Measurements from ENCODE around the gene HNRNPC. TPM values are rescaled to one million over a fixed set of nuclear protein-coding genes. Genes with fewer than 3 reads are reported as not detected.

Gene HNRNPC
- total and polyA plus RNA-seq, 8 donors, result 118 to 269 (median 184) TPM

DNA sequence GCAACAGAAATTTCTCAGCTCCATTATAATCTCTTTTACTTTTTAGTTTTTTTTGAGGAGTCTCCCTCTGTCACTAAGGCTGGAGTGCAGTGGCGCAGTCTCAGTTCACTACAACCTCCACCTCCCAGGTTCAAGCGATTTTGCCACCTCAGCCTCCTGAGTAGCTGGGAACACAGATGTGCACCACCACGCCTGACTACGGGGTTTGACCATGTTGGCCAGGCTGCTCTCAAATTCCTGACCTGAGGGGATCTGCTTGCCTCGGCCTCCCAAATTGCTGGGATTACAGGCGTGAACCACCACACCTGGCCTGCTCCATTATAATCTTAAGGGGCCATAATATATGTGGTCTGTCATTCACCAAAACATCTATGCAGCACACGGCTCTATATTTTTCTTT lies 23.4 kb downstream of the HNRNPC start:
- ATAC-seq, result no peak
- intact Hi-C loops (cut with DNase I), result no loop called here
- Histone ChIP-seq H3K9me3 (no peaks in the 10 kb centered on the region), H3K4me3 (no peak overlapping the region), H3K4me1 (peaks cover 11 to 62% (median 47%) of the 10 kb centered on the region in 3 donors), H3K27ac (no peak overlapping the region), H3K36me3 (peaks cover 0 to 21% (median 12%) of the 10 kb centered on the region in 3 donors), H3K27me3 (no peaks in the 10 kb centered on the region)
- FAIRE-seq, result no peak
- DNase-seq, result no peak
- TF ChIP-seq, protein P1, sequence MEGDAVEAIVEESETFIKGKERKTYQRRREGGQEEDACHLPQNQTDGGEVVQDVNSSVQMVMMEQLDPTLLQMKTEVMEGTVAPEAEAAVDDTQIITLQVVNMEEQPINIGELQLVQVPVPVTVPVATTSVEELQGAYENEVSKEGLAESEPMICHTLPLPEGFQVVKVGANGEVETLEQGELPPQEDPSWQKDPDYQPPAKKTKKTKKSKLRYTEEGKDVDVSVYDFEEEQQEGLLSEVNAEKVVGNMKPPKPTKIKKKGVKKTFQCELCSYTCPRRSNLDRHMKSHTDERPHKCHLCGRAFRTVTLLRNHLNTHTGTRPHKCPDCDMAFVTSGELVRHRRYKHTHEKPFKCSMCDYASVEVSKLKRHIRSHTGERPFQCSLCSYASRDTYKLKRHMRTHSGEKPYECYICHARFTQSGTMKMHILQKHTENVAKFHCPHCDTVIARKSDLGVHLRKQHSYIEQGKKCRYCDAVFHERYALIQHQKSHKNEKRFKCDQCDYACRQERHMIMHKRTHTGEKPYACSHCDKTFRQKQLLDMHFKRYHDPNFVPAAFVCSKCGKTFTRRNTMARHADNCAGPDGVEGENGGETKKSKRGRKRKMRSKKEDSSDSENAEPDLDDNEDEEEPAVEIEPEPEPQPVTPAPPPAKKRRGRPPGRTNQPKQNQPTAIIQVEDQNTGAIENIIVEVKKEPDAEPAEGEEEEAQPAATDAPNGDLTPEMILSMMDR (IDR thresholded peaks at IDR 0.05), result no peak
- 88 to 91% methylated on average over 7 of the region's 7 CpGs for WGBS, 2 donors

DNA sequence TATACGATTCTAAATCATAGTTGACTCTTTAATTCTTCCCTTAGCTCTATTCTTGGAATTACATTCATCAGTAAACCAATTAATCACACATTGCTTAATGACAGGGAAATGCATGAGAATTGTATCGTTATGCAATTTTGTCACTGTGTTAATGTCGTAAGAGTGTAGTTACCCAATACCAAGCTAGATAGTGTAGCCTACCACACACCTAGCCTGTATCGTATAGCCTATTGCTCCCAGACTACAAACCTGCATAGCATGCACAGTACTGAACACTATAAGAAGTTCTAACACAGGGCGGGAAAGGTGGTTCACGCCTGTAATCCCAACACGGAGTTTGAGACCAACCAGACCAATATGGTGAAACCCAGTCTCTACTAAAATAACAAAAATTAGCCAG lies 24.7 kb downstream of the HNRNPC start:
- peaks cover 11 to 68% (median 49%) of the 10 kb centered on the region in 3 donors for H3K4me1 ChIP-seq
- no peak overlapping the region for H3K27ac ChIP-seq
- peaks cover 0 to 10% (median 8%) of the 10 kb centered on the region in 3 donors for H3K36me3 ChIP-seq
- ATAC-seq (peak in 3 of 4 donors; percentile 8 to 24 (median 20)), DNase-seq (no peak), FAIRE-seq (no peak)
- no peaks in the 10 kb centered on the region for H3K27me3 ChIP-seq
- intact Hi-C loops (cut with DNase I), result no loop called here
- 64 to 73% methylated on average over 7 of the region's 7 CpGs for WGBS, 2 donors
- no peak overlapping the region for H3K4me3 ChIP-seq
- H3K9me3 ChIP-seq, result no peaks in the 10 kb centered on the region
- TF ChIP-seq, protein P1 (IDR thresholded peaks at IDR 0.05), result no peak

- intact Hi-C loops (cut with DNase I), result no loop called here
- 73 to 74% methylated on average over 1 of the region's 1 CpG for WGBS, 2 donors
- peak in 1 of 4 donors; percentile 21 for ATAC-seq
- Histone ChIP-seq H3K9me3 (no peaks in the 10 kb centered on the region), H3K27me3 (no peaks in the 10 kb centered on the region), H3K4me1 (peaks cover 4 to 52% (median 45%) of the 10 kb centered on the region in 3 donors), H3K36me3 (peaks cover 0 to 9% (median 5%) of the 10 kb centered on the region in 3 donors), H3K27ac (no peak overlapping the region), H3K4me3 (no peak overlapping the region)
- no peak for DNase-seq
- FAIRE-seq, result peak; percentile 9
- TF ChIP-seq, protein P1 (IDR thresholded peaks at IDR 0.05), result peak in 1 of 4 donors; percentile 21
These were observed 27.9 kb downstream of the HNRNPC start for GRCh38 chr14:21241218-21241819.

DNA sequence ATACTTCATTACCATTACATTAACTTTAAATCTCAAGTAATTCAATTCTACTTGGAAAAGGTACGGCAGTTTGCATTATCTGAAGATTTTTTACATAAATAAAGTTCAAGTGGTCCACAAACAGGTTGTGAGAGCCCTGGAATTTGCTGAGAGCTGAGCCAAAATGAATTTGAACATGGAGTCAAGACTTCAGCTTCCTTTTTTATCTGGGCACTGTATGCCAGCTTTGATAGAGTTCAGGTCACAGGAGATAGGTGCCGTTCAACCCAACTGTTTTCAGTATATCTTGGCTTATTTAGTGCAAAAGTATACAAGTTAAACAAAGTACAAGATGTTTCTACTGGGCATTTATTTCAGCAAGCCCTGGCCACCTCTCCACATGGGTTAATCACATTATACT lies 28.8 kb downstream of the HNRNPC start:
- H3K27ac ChIP-seq, result no peak overlapping the region
- H3K36me3 ChIP-seq, result peaks cover 0 to 9% (median 9%) of the 10 kb centered on the region in 3 donors
- TF ChIP-seq, protein P1 (IDR thresholded peaks at IDR 0.05), result no peak
- intact Hi-C loops (cut with DNase I), result no loop called here
- peaks cover 0 to 57% (median 44%) of the 10 kb centered on the region in 3 donors for H3K4me1 ChIP-seq
- FAIRE-seq, result no peak
- no peak overlapping the region for H3K4me3 ChIP-seq
- no peak for DNase-seq
- no peaks in the 10 kb centered on the region for H3K9me3 ChIP-seq
- 31 to 38% methylated on average over 2 of the region's 2 CpGs for WGBS, 2 donors
- H3K27me3 ChIP-seq, result no peaks in the 10 kb centered on the region
- no peak for ATAC-seq

- whole genome bisulfite sequencing, 2 donors, result 91 to 92% methylated on average over 11 of the region's 11 CpGs
- Histone ChIP-seq H3K36me3 (peaks cover 0 to 10% (median 9%) of the 10 kb centered on the region in 3 donors), H3K9me3 (no peaks in the 10 kb centered on the region), H3K27me3 (no peaks in the 10 kb centered on the region), H3K4me1 (peaks cover 0 to 62% (median 44%) of the 10 kb centered on the region in 3 donors), H3K27ac (no peak overlapping the region), H3K4me3 (no peak overlapping the region)
- FAIRE-seq, result no peak
- intact Hi-C loops (cut with DNase I), result no loop called here
- TF ChIP-seq, protein P1 (IDR thresholded peaks at IDR 0.05), result no peak
- no peak for ATAC-seq
- DNase-seq, result no peak
These were observed 30.3 kb downstream of the HNRNPC start for GRCh38 chr14:21238823-21239518.

Measured in pancreas (tissue), 10 donors.